HG02943 (cell line): Measurements from ENCODE around the gene DPP6.

Experiments used
- ATAC-seq: cut with Tn5 transposase; IDR thresholded peaks from one replicate; pipeline ENCODE4 v1.9.1; 2021; ENCODE audit warnings: mild to moderate bottlenecking, low read depth, moderate library complexity; ENCODE audit not compliant: unreplicated experiment

The DPP6 gene

DNA sequence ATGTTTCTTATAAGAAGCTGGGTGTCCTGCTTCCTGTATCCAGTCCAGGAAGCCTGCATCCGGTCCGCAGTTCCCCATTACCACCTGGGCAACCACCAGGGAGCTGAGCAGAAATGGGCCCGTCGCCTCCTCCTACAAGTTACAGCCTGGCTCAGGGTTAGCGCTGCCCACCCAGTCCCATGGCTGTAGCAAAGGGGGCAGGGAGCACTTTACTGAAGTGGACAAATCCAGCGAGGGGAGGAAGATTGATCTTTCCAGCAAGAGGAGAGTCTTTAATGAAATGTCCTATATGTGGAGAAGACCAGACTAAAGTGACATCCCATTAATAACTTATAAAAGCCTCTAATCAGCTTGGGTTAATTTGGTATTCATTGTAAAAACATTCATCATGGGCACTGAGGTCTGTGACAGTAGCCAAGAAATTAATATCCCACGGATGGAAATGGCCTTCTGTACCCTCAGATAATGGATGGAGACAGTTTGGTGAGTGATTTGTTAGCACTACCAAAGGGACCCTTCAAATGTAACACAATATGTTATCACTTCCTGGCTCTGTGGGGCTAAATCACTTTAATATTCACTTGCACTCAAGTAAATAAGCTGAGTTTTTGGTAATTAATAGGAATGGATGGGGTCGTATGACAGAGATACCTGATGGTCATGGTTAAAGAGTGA, 627.3 kb downstream of the DPP6 start:
- no peak for ATAC-seq

DNA sequence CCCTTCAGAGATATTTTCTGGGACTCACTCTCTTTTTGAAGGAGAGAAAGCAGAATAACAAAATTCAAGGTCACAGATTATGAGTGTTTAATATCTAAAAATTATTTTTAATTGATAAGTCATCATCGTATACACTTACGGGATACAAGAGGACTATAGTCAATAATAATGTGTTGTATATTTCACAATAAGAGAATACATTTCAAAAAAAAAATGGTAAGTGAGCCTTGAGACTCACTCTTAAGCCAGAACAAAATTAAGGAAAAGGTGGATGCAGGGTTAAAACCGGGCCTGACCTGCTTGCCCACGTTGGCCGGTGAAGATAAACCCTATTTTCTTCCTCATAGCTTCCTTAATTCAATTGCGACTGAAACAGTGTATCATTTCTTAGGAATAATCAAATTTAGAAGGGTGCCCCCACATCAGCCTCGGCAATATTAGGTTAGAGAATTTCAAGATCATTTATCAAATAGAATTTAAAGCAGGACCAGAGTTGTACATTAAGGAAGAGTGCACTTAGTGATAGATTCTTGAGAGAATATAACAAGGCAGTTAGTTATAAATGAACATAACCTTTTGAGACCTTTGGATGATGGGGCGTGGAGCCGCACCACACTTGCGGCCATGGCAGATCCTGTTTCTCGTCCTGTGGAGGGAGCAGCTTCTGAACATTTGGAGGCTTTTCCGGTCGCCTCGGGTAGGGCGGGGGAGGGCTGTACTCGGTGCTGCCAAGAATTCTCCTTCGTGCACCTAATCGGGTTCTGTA, 628.9 kb downstream of the DPP6 start:
- no peak for ATAC-seq

DNA sequence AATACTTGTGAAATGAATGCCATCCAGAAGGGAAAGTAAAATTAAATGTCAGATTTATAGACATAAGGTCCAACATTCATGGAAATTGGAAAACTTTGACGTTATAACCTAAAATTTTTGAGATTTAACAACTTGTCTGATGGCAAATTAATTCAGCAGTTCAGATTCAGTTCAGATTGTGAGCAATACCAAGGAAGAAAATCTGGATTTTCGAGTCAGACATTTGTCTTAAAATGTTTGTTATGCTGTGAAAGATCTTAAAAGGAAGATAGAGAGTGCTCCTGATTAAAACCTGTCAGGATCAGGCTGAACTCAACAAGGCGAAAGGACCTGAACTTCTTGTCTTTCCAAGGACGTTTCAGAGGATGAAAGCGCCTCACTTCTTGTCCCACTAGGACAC, 629.8 kb downstream of the DPP6 start:
- no peak for ATAC-seq

DNA sequence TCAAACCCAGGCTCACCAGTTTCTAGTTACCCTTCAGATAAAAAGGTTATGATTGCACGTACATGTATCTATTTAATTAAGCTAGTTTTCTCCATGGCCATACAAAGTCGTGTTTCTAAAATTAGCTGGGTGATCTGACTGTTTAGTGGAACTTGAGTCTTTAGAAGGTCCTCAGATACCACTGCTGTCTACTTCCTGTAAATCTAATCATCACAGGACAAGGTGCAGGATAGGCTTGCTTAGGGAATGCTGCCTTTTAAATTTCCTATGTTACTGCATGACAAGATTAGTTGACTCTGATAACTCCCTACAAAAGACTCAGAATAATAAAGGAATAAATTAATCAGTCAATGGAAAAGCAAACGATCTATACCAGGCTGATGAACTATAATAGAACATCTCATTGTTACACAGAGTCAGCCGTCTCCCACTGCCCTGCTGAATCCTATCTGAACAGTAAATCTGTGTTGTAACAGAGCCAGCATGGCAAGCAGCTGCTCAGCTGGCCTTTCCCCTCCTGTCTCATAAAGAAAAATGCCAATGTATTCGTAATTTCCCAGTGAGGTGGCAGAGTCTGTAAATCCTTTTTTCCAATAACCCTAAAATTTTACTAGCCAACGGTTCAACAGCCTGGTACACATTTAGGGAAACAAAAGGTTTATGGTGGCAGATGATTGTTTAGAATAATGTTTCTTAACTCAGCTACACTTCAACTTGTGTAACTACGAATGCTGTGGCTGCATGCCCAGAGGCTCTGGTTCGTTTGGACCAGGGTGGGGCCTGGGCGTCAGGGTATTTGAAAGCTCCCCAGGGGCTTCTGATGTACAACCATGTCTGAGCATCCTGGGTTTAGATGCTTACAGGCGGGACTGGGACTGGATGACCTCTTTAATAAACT, 632.7 kb downstream of the DPP6 start:
- no peak for ATAC-seq

DNA sequence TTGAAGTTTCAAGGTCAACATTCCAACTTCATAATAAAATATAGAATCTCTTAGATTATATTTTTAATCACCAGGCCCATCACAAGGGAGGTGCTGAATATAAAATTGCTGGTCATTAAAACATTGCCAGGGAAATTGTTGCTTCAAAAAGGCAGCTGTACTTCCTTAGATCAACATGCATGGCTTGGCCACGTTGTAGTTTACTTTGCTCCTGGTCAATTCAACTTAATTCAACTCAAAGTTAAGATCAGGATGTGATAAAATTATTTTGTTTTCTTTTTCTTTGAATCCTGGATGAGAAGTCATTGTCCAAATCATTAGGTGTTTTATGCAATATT, 633.3 kb downstream of the DPP6 start:
- no peak for ATAC-seq

DNA sequence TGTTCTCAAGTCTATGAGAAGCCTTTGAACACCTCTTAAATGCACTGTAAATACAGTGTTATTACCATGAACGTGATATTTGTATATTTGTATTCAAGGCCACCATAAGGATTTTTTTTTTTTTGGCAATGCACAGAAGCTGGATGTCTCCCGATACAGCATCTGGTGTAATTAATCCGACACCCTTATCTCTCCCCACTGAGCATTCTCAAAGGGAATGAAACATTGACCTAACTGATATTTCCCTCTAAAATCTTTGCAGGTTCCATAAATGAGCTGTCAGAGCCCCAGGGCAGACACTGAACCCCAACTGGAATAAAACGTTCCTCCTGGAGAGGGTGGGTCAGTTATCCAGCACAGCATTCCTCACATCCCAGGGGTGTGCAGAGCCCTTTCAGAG, 634.1 kb downstream of the DPP6 start:
- ATAC-seq, result no peak

DNA sequence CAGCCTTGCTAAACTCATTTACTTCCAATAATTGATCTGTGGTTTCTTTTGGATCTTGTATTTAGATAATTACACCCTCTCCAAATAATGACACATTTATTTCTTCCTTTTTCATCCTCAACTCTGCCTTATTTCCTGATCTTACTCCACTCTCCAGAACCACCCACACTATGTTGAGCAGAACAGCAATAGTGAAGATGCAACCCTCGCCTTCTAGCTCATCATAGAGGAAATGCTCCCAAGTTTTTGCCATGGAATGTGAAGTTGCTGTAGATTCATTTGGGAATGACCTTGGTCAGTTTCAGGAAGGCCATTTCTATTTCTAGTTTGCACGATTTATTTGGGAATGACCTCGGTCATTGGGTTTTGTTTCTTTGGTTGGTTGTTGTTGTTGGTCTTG, 636.8 kb downstream of the DPP6 start:
- no peak for ATAC-seq

DNA sequence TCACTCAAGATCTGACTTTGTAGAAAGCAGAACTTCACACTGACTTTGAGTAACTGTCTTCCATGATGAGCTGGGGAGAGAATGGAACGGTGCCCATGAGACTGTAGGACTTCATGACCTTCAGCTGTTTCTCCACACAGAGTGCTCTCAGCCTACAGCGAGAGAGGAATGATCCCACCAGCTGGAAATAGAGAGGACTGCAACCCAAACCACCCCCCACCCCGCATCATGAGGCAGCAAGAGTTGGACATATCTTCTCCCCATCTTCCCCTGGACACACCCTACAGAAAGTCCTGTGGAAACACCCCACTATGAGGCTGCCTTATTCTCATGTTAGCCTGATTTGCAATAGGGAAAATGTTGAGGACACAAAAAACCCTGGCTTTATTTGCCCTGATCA, 638.2 kb downstream of the DPP6 start:
- ATAC-seq, result no peak

DNA sequence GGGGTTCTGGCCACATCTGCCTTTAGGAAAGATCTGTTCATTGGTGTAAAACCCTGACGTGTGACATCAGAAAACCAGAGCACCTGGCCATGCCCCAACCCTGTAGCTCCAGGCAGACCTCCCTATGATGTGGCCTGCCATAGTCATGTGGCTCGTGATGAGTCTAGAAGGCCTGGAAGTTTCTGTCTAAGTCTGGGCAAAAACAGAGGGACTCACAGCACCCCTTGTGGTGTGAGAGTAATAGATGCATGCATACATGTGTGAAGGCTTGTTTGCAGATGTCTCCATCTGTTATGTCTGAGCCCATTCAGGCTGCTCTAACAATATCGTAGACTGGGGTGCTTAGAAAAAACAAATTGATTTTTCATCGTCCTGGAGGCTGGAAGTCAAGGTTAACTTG, 641.5 kb downstream of the DPP6 start:
- no peak for ATAC-seq

DNA sequence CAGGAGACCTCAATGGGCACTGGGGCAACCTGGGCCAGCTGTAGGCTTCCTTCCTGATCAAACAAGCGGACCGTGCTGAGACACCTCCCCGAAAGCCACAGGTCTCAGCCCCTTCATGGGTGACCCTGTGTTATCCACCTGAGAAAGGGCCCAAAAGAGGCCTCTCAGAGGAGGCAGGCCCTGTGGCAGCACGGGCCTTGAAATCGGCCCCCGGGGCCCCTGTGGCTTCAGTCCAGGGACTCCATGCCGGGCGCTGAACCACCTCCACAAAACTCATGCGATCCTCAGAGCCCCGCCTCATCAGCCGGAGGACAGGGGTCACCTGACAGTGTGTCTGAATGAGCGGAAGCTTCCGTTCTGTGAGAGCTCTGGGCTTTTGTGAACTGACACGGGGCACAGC, 643.6 kb downstream of the DPP6 start:
- no peak for ATAC-seq

DNA sequence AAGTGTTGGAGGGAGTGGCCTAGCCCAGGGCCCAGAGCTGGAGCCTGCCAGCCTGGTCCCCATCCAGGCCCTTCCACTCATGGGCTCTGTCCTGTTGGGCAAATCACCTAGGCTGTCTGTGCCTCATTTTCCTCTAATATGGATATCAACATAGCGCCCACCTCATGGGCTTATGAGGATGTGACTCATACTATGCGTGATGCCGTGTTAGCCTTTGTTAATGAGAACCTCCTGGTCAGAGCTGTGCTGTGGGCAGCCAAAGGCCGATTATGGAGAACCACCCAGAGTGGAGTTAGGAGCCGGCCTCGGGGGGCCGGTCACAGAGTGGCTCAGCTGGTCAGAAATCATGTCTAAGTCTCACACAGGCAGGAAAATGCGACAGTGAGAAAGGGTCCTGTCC, 644.4 kb downstream of the DPP6 start:
- ATAC-seq, result no peak

DNA sequence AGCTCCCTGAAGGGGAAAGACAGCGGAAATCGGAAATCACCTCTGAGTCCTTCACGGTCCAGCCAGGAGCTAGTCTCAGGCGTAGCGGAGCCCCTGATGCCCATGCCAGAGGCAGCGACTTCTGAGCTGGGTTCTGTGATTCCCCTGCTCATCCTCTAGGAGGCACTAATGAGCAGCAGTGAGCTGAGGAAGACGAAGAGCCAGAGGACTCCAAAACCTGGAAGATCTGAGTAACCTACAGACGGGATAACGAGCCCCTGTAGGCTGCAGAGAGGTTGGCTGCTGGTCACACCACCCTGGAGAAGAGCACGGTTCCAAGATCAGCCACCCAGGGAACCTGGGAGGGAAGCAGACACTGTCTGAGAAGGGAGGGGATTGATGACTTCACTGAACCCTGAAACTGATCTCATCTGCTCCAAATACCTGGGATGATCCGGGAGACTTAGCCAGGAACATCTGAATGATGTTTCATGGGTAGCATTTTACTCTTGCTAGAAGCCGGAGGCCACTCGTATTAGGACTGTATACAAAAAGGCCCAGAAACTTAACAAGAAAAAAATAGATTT, 646.6 kb downstream of the DPP6 start:
- ATAC-seq, result no peak

DNA sequence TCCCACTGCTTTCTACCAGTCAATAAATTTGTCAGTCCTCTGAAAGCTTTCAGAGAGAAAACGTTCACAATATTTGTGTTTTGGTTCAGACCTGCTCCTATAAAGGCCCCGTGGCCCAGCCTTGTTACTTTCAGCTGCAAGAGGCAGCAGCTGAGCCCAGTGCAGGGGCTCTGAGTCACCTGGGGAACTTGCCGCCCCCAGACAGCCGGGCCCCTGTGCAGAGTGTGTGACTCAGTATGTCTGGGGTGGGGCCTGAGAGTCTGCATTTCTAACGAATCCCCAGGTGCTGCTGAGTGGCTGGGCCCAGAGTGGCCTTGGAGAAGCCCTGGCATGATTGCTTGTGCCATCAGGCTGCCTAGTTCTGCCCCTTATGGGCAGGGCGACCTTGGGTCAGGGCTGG, 647.2 kb downstream of the DPP6 start:
- ATAC-seq, result no peak

DNA sequence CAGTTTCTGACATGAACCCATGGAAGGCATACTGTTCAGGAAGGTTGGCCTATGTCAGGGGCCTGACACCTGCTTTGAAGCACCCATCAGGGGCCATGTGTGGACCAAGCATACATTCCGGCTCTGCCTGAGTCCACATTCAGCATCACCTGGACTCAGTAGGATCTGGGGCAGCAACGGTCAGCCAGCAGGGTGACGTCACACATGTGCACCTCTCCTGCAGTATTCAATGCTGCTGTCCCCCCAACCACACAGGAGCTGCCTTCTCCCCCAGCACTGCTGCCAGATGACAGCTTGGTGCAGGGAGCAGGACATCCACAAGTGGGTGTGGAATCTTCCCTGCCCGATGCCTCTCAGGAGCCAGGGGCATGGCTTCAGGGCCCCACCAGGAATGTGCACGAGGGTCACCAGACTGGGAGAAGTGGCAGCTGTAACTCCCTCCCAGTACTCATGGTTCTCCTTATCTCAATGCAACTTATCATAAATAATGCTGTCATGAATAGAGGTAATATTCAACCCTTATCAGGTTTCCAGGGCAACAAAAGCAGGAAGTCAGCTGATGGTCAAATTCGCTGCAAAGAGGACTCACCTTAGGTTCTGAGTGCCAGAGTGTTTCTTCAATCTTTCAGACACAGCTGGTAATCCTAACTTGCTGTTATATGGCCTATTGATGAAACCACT, 657.8 kb downstream of the DPP6 start:
- no peak for ATAC-seq

DNA sequence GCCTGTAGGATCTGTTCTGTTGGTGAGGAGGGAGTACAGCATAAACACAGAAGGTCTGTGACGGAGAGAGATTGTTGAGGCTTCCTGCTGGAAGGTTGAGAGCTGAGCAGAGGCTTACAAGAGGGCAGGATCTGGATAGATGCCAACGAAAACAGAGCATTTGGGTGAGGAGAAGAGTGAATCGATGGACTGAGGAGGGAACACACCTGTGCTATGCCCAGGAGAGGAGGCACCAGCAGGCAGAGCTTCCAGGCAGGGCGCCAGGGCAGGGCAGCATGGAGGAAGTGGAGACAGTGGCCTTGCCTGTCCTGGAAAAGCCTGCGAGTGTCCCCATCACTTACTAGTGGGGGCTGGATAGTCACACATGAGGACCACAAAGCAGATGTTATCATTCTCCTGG, 667.8 kb downstream of the DPP6 start:
- no peak for ATAC-seq

DNA sequence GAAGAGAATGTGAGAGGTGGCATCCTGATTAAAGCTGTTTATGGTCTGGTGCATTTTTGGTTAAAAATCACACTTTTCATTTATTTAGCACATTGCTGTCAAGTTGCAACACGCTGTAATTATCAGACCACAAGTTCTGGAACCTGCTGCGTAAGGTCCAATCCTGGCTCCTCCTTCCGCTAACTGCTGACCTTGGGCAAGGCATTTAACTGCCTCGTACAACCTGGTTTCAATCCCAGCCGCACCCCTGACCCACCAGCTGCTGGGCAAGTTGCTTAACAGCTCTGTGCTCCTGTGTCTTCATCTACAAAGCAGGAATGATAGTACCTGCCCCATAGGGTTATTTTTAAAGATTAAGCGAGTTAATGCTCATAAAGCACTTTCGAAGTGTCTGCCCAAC, 668.9 kb downstream of the DPP6 start:
- no peak for ATAC-seq

DNA sequence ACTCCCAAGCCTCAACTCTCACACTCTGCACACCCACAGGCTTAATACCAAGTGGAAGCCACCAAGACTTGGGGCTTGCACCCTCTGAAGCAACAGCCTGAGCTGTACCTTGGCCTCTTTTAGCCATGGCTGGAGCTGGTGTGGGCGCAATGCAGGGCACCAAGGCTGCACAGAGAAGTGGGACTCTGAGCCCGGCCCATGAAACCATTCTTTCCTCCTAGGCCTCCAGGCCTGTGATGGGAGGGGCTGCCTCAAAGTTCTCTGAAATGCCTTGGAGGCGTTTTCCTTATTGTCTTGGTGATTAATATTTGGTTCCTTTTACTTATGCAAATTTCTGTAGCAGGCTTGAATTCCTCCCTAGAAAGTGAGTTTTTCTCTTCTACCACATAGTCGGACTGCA, 674.2 kb downstream of the DPP6 start:
- ATAC-seq, result no peak

DNA sequence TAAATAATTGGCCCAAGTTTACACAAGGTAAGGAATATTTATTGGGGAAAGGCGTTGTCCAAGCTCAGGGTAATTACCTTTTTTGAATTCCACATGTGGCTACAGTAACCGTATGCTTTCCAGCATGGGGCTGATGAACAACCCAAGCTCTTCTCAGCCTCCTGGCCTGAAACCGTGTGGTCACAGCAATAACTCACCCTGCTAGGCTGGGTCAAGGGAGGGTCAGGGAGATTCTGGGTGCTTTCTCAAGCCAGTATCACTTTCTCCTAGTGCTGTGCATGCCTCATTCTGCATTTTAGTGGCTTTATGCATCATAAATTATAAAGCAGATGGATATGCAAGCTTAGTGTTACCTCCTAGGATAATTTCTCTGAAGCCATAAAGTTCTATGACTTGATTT, 676.9 kb downstream of the DPP6 start:
- no peak for ATAC-seq

DNA sequence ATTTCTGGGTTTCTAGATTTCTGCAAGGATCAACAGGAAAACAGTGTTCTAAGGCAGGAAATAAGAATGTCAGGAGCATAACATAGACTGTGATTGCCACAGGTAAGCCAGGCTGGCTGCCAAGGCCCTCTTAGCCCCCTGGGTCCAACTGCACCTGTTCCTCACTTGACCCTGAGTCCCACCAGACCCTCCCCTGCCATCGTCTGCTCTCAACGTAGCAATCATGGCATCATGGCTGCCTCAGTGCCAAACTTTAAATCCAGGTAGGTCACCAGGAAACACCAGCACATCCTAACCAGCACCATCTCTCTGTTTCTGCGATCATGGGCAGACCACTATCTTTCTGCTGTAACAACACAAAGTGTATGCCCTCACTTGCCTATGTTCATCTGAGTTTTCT, 683.6 kb downstream of the DPP6 start:
- no peak for ATAC-seq

DNA sequence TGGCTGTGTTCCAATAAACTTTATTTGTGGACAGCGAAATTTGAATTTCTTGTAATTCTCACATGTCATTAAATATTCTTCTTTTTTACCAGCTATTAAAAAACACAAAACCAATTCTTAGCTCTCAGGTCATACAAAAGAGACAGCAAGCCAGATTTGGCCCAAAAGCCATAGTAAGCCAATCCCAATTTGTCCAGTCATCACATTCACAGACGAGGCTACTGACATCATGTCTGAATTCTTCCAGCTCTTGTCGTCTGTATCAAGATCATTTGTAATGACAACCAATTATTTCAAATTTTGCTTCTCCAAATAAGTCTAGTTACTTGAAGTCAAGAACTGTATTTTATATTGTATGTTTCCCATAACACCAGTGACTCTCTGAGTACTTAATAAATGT, 684.2 kb downstream of the DPP6 start:
- ATAC-seq, result no peak

DNA sequence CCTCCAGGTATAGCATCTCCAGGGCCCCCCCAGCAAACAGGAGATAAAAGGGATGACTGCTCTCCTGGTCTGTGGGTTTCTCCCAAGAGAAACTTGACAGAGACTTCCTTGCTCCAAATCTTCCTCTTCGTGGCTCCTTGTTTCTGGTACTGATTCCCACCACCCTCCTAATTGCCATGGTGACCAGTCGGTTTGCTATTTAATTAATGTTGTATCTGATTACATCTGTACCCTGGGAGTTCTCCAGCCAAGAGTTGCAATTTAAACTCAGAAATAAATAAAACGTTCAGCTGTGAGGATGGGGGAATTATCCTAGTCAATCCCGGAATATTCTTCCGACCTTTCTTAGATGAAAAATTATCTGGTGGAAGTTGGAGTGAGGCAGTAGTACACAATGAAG, 686.0 kb downstream of the DPP6 start:
- ATAC-seq, result no peak
